H1 (cell line): ENCODE measurements around the gene OPN5. TPM values are rescaled to one million over a fixed set of nuclear protein-coding genes. Genes with fewer than 3 reads are reported as not detected.

Experiments used
- ASH2L ChIP-seq: fragments of 200-600, 300-600 bp; sonication (generic); IDR thresholded peaks from one replicate; pipeline ENCODE4 v1.7.1; 2017; ENCODE audit warnings: low read length
- CHD7 ChIP-seq: fragments of 300-600 bp; sonication (generic); IDR thresholded peaks from 2 replicates; pipeline ENCODE4 v1.7.1; 2012; ENCODE audit warnings: low read length, moderate library complexity, mild to moderate bottlenecking, inconsistent platforms; ENCODE audit not compliant: insufficient replicate concordance
- CTCF ChIP-seq, 3 experiments: IDR thresholded peaks; 1 replicate in 2 of 3; 2 replicates in 1 of 3; pipeline versions ENCODE4 v1.5.1 to v1.6.1; 2011; ENCODE audit warnings: low read length in 3 of 3, mild to moderate bottlenecking in 3 of 3, inconsistent platforms in 2 of 3, low read depth in 1 of 3, moderate library complexity in 1 of 3; ENCODE audit not compliant: insufficient read depth in 1 of 3; ENCODE audit errors: control extremely low read depth in 1 of 3
- KDM1A ChIP-seq: fragments of 200-600, 300-600 bp; sonication (generic); IDR thresholded peaks from 2 replicates; pipeline ENCODE4 v1.7.1; 2016; ENCODE audit warnings: mild to moderate bottlenecking, low read length, borderline replicate concordance
- MAFK ChIP-seq: IDR thresholded peaks from 2 replicates; pipeline ENCODE4 v1.6.1; 2012; ENCODE audit warnings: low read depth, mild to moderate bottlenecking, improper control_type of control experiment, low read length
- NANOG ChIP-seq: IDR thresholded peaks from 2 replicates; pipeline ENCODE4 v1.6.1; 2011; ENCODE audit warnings: low read length, low read depth, mild to moderate bottlenecking, inconsistent platforms; ENCODE audit not compliant: insufficient read depth, poor library complexity, severe bottlenecking
- RBBP5 ChIP-seq: IDR thresholded peaks from 2 replicates; pipeline ENCODE4 v1.7.1; 2012; ENCODE audit warnings: low read depth, mild to moderate bottlenecking, inconsistent platforms, low read length, moderate library complexity, borderline replicate concordance
- TCF12 ChIP-seq: IDR thresholded peaks from 2 replicates; pipeline ENCODE4 v1.6.1; 2011; ENCODE audit warnings: low read depth, mild to moderate bottlenecking, low read length
- polyA plus RNA-seq, 7 experiments: library from polyadenylated mRNA; depleted of rRNA in 3 of 7; stranded (reverse) in 5 of 7; unstranded in 2 of 7; fragments of >200 nt in 5 of 7; fragments of 200-250 nt in 2 of 7; gene quantifications; 1 replicate in 5 of 7; 2 replicates in 1 of 7; 4 replicates in 1 of 7; pipeline versions ENCODE4 v1.2.1 to v1.2.3, GENCODE V29; 2011 to 2013; ENCODE audit warnings: missing spikeins in 2 of 7, mixed read lengths in 2 of 7
- total RNA-seq: library from RNA; stranded (reverse); fragmentation: NEBNext Ultra II Directional; extraction: Animal tissue kit (Norgen Biotek cat#: 25700); gene quantifications from 2 replicates; pipeline ENCODE4 v1.2.1, GENCODE V29; 2021

Gene OPN5
- total and polyA plus RNA-seq, 2 of the 8 experiments (the other 6 are each of a cell fraction or from before 2014, with no cell fraction given), result not detected

- TF ChIP-seq CHD7, result no peak
- no peak for TF ChIP-seq MAFK
- TF ChIP-seq CTCF (IDR thresholded peaks at IDR 0.05; ENCODE audit: control extremely low read depth in 1 of 3, insufficient read depth in 1 of 3, low read depth in 1 of 3, low read length in 3 of 3), result no peak
- TF ChIP-seq NANOG, result no peak
- no peak for TF ChIP-seq ASH2L
- no peak for TF ChIP-seq RBBP5
- TF ChIP-seq KDM1A, result no peak
- TF ChIP-seq TCF12, result no peak
These were observed at the start of gene OPN5 (continued) for GRCh38 chr6:47781732-47782131.
